H1 (cell line): ENCODE measurements around the gene SELENOS. TPM values are rescaled to one million over a fixed set of nuclear protein-coding genes. Genes with fewer than 3 reads are reported as not detected.

Experiments
- CTCF ChIA-PET: fragments of 300-600 bp; sonication (Branson Sonifier 250); formaldehyde crosslinking; loops from one replicate; lab custom pipeline; 2021; ENCODE audit not compliant: partially characterized antibody; lab: Charles Lee
- POLR2A ChIA-PET: fragments of 300-600 bp; sonication (Branson Sonifier 250); formaldehyde crosslinking; loops from one replicate; lab custom pipeline; 2021; ENCODE audit warnings: inconsistent platforms; ENCODE audit not compliant: partially characterized antibody; lab: Charles Lee
- DNase-seq, 2 experiments: peaks; one replicate each; pipeline versions ENCODE4 v3.0.0 to v3.0.0-alpha.2; 2010 to 2022; ENCODE audit warnings: low spot score in 2 of 2, low read depth in 1 of 2, mixed read lengths in 1 of 2
- FAIRE-seq: peaks from 2 replicates; lab custom pipeline; 2011; peaks lifted over from hg19 to GRCh38; lab: Jason Lieb, UNC
- H2AFZ ChIP-seq: 2 replicates; pipeline ENCODE4 v1.8.1; 2012; ENCODE audit warnings: low read length, inconsistent platforms
- H2AK5ac ChIP-seq: 2 replicates; pipeline ENCODE4 v1.6.1; 2013; ENCODE audit warnings: low read depth, low read length
- H2BK120ac ChIP-seq: replicated peaks from 2 replicates; pipeline ENCODE3; 2013; ENCODE audit warnings: low read depth, low read length, inconsistent platforms
- H2BK12ac ChIP-seq: 2 replicates; pipeline ENCODE4 v1.6.1; 2013; ENCODE audit warnings: low read depth, low read length
- H2BK15ac ChIP-seq: 2 replicates; pipeline ENCODE4 v1.6.1; 2013; ENCODE audit warnings: low read length
- H2BK20ac ChIP-seq: 2 replicates; pipeline ENCODE4 v1.6.1; 2013; ENCODE audit warnings: low read length
- H2BK5ac ChIP-seq: 2 replicates; pipeline ENCODE4 v1.6.1; 2013; ENCODE audit warnings: low read depth, low read length
- H3K14ac ChIP-seq: 2 replicates; pipeline ENCODE4 v1.6.1; 2013; ENCODE audit warnings: inconsistent platforms; ENCODE audit not compliant: insufficient read length
- H3K18ac ChIP-seq: 2 replicates; pipeline ENCODE4 v1.6.1; 2013; ENCODE audit warnings: low read length; ENCODE audit errors: extremely low read depth
- H3K23ac ChIP-seq: 2 replicates; pipeline ENCODE4 v1.6.1; 2013; ENCODE audit warnings: inconsistent platforms; ENCODE audit not compliant: insufficient read length
- H3K23me2 ChIP-seq: 2 replicates; pipeline ENCODE4 v1.6.1; 2013; ENCODE audit warnings: low read depth, low read length
- H3K27ac ChIP-seq: 2 replicates; pipeline ENCODE4 v1.6.1; 2011; ENCODE audit warnings: low read depth, low read length, inconsistent platforms
- H3K27me3 ChIP-seq, 4 experiments: replicated peaks in 1 of 4; 1 replicate in 1 of 4; 2 replicates in 3 of 4; pipeline versions ENCODE4 v1.6.1 to v1.8.1; 2011 to 2013; ENCODE audit warnings: low read length in 3 of 4, mild to moderate bottlenecking in 3 of 4, inconsistent platforms in 2 of 4, mixed read lengths in 2 of 4, moderate library complexity in 1 of 4; ENCODE audit not compliant: control insufficient read depth in 3 of 4, insufficient read depth in 3 of 4; ENCODE audit errors: extremely low read depth in 1 of 4
- H3K36me3 ChIP-seq, 4 experiments: 2 replicates each; pipeline versions ENCODE4 v1.6.1 to v1.8.1; 2011 to 2013; ENCODE audit warnings: mild to moderate bottlenecking in 4 of 4, low read length in 3 of 4, moderate library complexity in 2 of 4, control low read depth in 1 of 4, inconsistent platforms in 1 of 4; ENCODE audit not compliant: insufficient read depth in 4 of 4, control insufficient read depth in 2 of 4
- H3K4ac ChIP-seq: replicated peaks from 2 replicates; pipeline ENCODE3; 2013; ENCODE audit warnings: low read length, low read depth, mixed read lengths, inconsistent platforms; ENCODE audit not compliant: insufficient read length
- H3K4me1 ChIP-seq, 4 experiments: replicated peaks in 1 of 4; 1 replicate in 1 of 4; 2 replicates in 3 of 4; pipeline versions ENCODE4 v1.6.1 to v1.8.1; 2011 to 2013; ENCODE audit warnings: low read length in 3 of 4, inconsistent platforms in 2 of 4, mixed read lengths in 1 of 4; ENCODE audit not compliant: insufficient read depth in 4 of 4, control insufficient read depth in 3 of 4
- H3K4me2 ChIP-seq, 2 experiments: 2 replicates each; pipeline versions ENCODE4 v1.6.1 to v1.8.1; 2011 to 2013; ENCODE audit warnings: low read depth in 2 of 2, low read length in 2 of 2, control low read depth in 1 of 2, inconsistent platforms in 1 of 2, mild to moderate bottlenecking in 1 of 2; ENCODE audit not compliant: insufficient read depth in 1 of 2
- H3K4me3 ChIP-seq, 4 experiments: fragments of 200-600, 300-600 bp in 1 of 4; sonication (generic), shearing (Covaris generic), sonication (Bioruptor Twin) in 1 of 4; 2 replicates each; pipeline versions ENCODE4 v1.5.1 to v1.8.1; 2011 to 2016; ENCODE audit warnings: low read length in 4 of 4, low read depth in 3 of 4, control low read depth in 2 of 4, inconsistent platforms in 2 of 4, mild to moderate bottlenecking in 2 of 4, mixed read lengths in 1 of 4, moderate library complexity in 1 of 4; ENCODE audit not compliant: insufficient read depth in 2 of 4; ENCODE audit errors: extremely low read depth in 1 of 4
- H3K56ac ChIP-seq: replicated peaks from 2 replicates; pipeline ENCODE3; 2013; ENCODE audit warnings: low read depth, mild to moderate bottlenecking, mixed read lengths, low read length, inconsistent platforms; ENCODE audit not compliant: insufficient read length
- H3K79me1 ChIP-seq: 2 replicates; pipeline ENCODE4 v1.6.1; 2013; ENCODE audit warnings: low read depth, low read length, control low read depth
- H3K79me2 ChIP-seq, 2 experiments: 2 replicates each; pipeline versions ENCODE4 v1.6.1 to v1.8.1; 2012 to 2013; ENCODE audit warnings: low read length in 2 of 2, mild to moderate bottlenecking in 2 of 2, inconsistent platforms in 1 of 2; ENCODE audit not compliant: insufficient read depth in 2 of 2, control insufficient read depth in 1 of 2
- H3K9ac ChIP-seq, 4 experiments: replicated peaks in 1 of 4; 1 replicate in 1 of 4; 2 replicates in 3 of 4; pipeline versions ENCODE4 v1.6.1 to v1.8.1; 2011 to 2013; ENCODE audit warnings: low read depth in 3 of 4, low read length in 3 of 4, control low read depth in 2 of 4, mild to moderate bottlenecking in 2 of 4, moderate library complexity in 2 of 4, inconsistent platforms in 1 of 4; ENCODE audit errors: extremely low read depth in 1 of 4
- H3K9me3 ChIP-seq, 2 experiments: 2 replicates each; pipeline versions ENCODE4 v1.6.1 to v1.8.1; 2012 to 2013; ENCODE audit warnings: mild to moderate bottlenecking in 2 of 2, moderate library complexity in 2 of 2, control low read depth in 1 of 2, inconsistent platforms in 1 of 2, low read depth in 1 of 2, low read length in 1 of 2, mixed read lengths in 1 of 2; ENCODE audit not compliant: insufficient read depth in 2 of 2
- H4K20me1 ChIP-seq, 2 experiments: replicated peaks in 1 of 2; 2 replicates each; pipeline versions ENCODE3 to v1.8.1; 2011 to 2013; ENCODE audit warnings: inconsistent platforms in 2 of 2, low read length in 2 of 2, mild to moderate bottlenecking in 1 of 2; ENCODE audit not compliant: insufficient read depth in 2 of 2, control insufficient read depth in 1 of 2
- H4K5ac ChIP-seq: 2 replicates; pipeline ENCODE4 v1.6.1; 2013; ENCODE audit warnings: low read length, low read depth, mixed read lengths, inconsistent platforms; ENCODE audit not compliant: insufficient read length
- H4K8ac ChIP-seq: 2 replicates; pipeline ENCODE4 v1.8.0; 2013; ENCODE audit warnings: mild to moderate bottlenecking, moderate library complexity, low read length, inconsistent platforms; ENCODE audit not compliant: insufficient read depth; ENCODE audit errors: extremely low read depth
- H4K91ac ChIP-seq: replicated peaks from 2 replicates; pipeline ENCODE3; 2013; ENCODE audit warnings: low read length, mixed read lengths, inconsistent platforms; ENCODE audit not compliant: insufficient read length
- ASH2L ChIP-seq: fragments of 200-600, 300-600 bp; sonication (generic); IDR thresholded peaks from one replicate; pipeline ENCODE4 v1.7.1; 2017; ENCODE audit warnings: low read length
- CBX5 ChIP-seq: fragments of 300-800, 300-1000 bp; sonication (generic); IDR thresholded peaks from 2 replicates; pipeline ENCODE4 v1.7.1; 2016; ENCODE audit warnings: antibody characterized with exemption, low read length, low read depth
- CBX8 ChIP-seq: fragments of 300-800, 300-1000 bp; sonication (generic); IDR thresholded peaks from 2 replicates; pipeline ENCODE4 v1.7.1; 2016; ENCODE audit warnings: low read depth, low read length, borderline replicate concordance
- CEBPB ChIP-seq: IDR thresholded peaks from 2 replicates; pipeline ENCODE4 v1.6.1; 2012; ENCODE audit warnings: low read depth, low read length
- CHD2 ChIP-seq: IDR thresholded peaks from 2 replicates; pipeline ENCODE4 v1.6.1; 2012; ENCODE audit warnings: low read length, improper control_type of control experiment
- CTBP2 ChIP-seq: IDR thresholded peaks from 2 replicates; pipeline ENCODE4 v1.7.0; 2011; ENCODE audit warnings: borderline replicate concordance, mild to moderate bottlenecking, moderate library complexity, mixed read lengths, low read length; ENCODE audit not compliant: insufficient read depth, insufficient read length
- FOSL1 ChIP-seq: IDR thresholded peaks from 2 replicates; pipeline ENCODE4 v1.6.1; 2011; ENCODE audit warnings: mild to moderate bottlenecking, low read depth, low read length, moderate library complexity; ENCODE audit not compliant: insufficient read depth
- KDM1A ChIP-seq: fragments of 200-600, 300-600 bp; sonication (generic); IDR thresholded peaks from 2 replicates; pipeline ENCODE4 v1.7.1; 2016; ENCODE audit warnings: mild to moderate bottlenecking, low read length, borderline replicate concordance
- KDM4A ChIP-seq: IDR thresholded peaks from one replicate; pipeline ENCODE4 v1.7.1; 2012; ENCODE audit warnings: low read depth, mild to moderate bottlenecking, moderate library complexity, low read length, inconsistent platforms; ENCODE audit not compliant: severe bottlenecking
- KDM5A ChIP-seq: fragments of 200-600 bp; IDR thresholded peaks from 2 replicates; pipeline ENCODE4 v1.7.1; 2012; ENCODE audit warnings: mild to moderate bottlenecking, low read length, inconsistent platforms, mixed read lengths
- MAFK ChIP-seq: IDR thresholded peaks from 2 replicates; pipeline ENCODE4 v1.6.1; 2012; ENCODE audit warnings: low read depth, mild to moderate bottlenecking, improper control_type of control experiment, low read length
- POLR2A ChIP-seq, 2 experiments: IDR thresholded peaks; 1 replicate in 1 of 2; 2 replicates in 1 of 2; pipeline ENCODE4 v1.6.1; 2011; ENCODE audit warnings: low read depth in 2 of 2, low read length in 2 of 2, mild to moderate bottlenecking in 2 of 2; ENCODE audit errors: control extremely low read depth in 1 of 2
- POLR2AphosphoS5 ChIP-seq: IDR thresholded peaks from 2 replicates; pipeline ENCODE4 v1.6.1; 2011; ENCODE audit warnings: low read depth, low read length
- RFX5 ChIP-seq: IDR thresholded peaks from 2 replicates; pipeline ENCODE4 v1.6.1; 2011; ENCODE audit warnings: low read depth, low read length, improper control_type of control experiment, borderline replicate concordance
- YY1 ChIP-seq: IDR thresholded peaks from 2 replicates; pipeline ENCODE4 v1.6.1; 2011; ENCODE audit warnings: low read depth, mild to moderate bottlenecking, low read length
- WGBS, 2 experiments: shearing (Covaris generic) in 1 of 2; methylation state at CpG; one replicate each; pipeline versions ENCODE4 v1.1.6 to v1.1.7; 2013 to 2015; ENCODE audit warnings: low lambda C conversion rate in 2 of 2, mixed read lengths in 2 of 2, inconsistent platforms in 1 of 2, low coverage in 1 of 2, missing lambda C conversion rate in 1 of 2; ENCODE audit not compliant: insufficient replicate concordance in 2 of 2, insufficient coverage in 1 of 2, insufficient read length in 1 of 2; ENCODE audit errors: extremely low coverage in 1 of 2, missing lambda C conversion rate in 1 of 2; 5-methylcytosine and 5-hydroxymethylcytosine counted together
- polyA plus RNA-seq, 7 experiments: library from polyadenylated mRNA; depleted of rRNA in 3 of 7; stranded (reverse) in 5 of 7; unstranded in 2 of 7; fragments of >200 nt in 5 of 7; fragments of 200-250 nt in 2 of 7; gene quantifications; 1 replicate in 5 of 7; 2 replicates in 1 of 7; 4 replicates in 1 of 7; pipeline versions ENCODE4 v1.2.1 to v1.2.3, GENCODE V29; 2011 to 2013; ENCODE audit warnings: missing spikeins in 2 of 7, mixed read lengths in 2 of 7
- total RNA-seq: library from RNA; stranded (reverse); fragmentation: NEBNext Ultra II Directional; extraction: Animal tissue kit (Norgen Biotek cat#: 25700); gene quantifications from 2 replicates; pipeline ENCODE4 v1.2.1, GENCODE V29; 2021

Gene SELENOS
- total and polyA plus RNA-seq, 2 of the 8 experiments (the other 6 are each of a cell fraction or from before 2014, with no cell fraction given), result 45.1 to 46.0 TPM

- WGBS, 2 experiments, result 97% methylated on average over 9 of the region's 9 CpGs; no CpG with 5 or more reads in 1 of the 2 experiments
- H2BK12ac ChIP-seq, result no peak overlapping the region
- peaks cover 32 to 68% (median 52%) of the 10 kb centered on the region in 4 experiments for H3K36me3 ChIP-seq
- H2AK5ac ChIP-seq, result no peak overlapping the region
- H3K56ac ChIP-seq, result no peak overlapping the region
- no peak overlapping the region for H4K91ac ChIP-seq
- no peak overlapping the region for H2BK120ac ChIP-seq
- H3K4me2 ChIP-seq, result no peak overlapping the region
- no peak overlapping the region for H4K8ac ChIP-seq
- H3K23ac ChIP-seq, result no peak overlapping the region
- ChIA-PET POLR2A (interaction anchor here (1.9 kb wide), 1 partner anchor 8 kb away, joined by 5 read pairs; the partner anchor contains the start of gene SNRPA1), CTCF (interaction anchor here (0.9 to 2.6 kb wide), 11 partner anchors 8 to 368 kb away, joined by 3 to 7 read pairs (median 4); partner anchors contain the start of gene SNRPA1)
- DNase-seq (no peak), FAIRE-seq (no peak)
- no peak overlapping the region for H3K18ac ChIP-seq
- no peak overlapping the region for H2BK20ac ChIP-seq
- peaks cover 10 to 37% of the 10 kb centered on the region in 2 experiments for H3K79me2 ChIP-seq
- no peaks in the 10 kb centered on the region for H3K27me3 ChIP-seq
- no peak overlapping the region for H3K27ac ChIP-seq
- peaks cover 4% of the 10 kb centered on the region in 2 experiments for H4K20me1 ChIP-seq
- no peak overlapping the region for H2BK5ac ChIP-seq
- no peak overlapping the region for H2AFZ ChIP-seq
- no peak overlapping the region for H3K14ac ChIP-seq
- no peak overlapping the region for H3K9ac ChIP-seq
- no peak overlapping the region for H4K5ac ChIP-seq
- H3K4me3 ChIP-seq, result no peak overlapping the region
- H3K23me2 ChIP-seq, result no peaks in the 10 kb centered on the region
- H3K4ac ChIP-seq, result no peak overlapping the region
- H3K79me1 ChIP-seq, result no peaks in the 10 kb centered on the region; the same call in 1 of the 2 replicates
- no peaks in the 10 kb centered on the region for H3K9me3 ChIP-seq
- no peaks in the 10 kb centered on the region for H3K4me1 ChIP-seq
- no peak overlapping the region for H2BK15ac ChIP-seq
- TF ChIP-seq CBX8, result no peak
- no peak for TF ChIP-seq FOSL1
- no peak for TF ChIP-seq CHD2
- TF ChIP-seq ASH2L, result no peak
- no peak for TF ChIP-seq MAFK
- no peak for TF ChIP-seq RFX5
- no peak for TF ChIP-seq CTBP2
- TF ChIP-seq KDM4A, result no peak
- TF ChIP-seq KDM1A, result no peak
- TF ChIP-seq YY1, result no peak
- no peak for TF ChIP-seq CBX5
- TF ChIP-seq POLR2A (IDR thresholded peaks at IDR 0.05; ENCODE audit: control extremely low read depth in 1 of 2, low read depth in 2 of 2, low read length in 2 of 2), result no peak
- TF ChIP-seq KDM5A, result no peak
- TF ChIP-seq CEBPB, result no peak
- no peak for TF ChIP-seq POLR2AphosphoS5
Observed at GRCh38 chr15:101286471-101287114, 9.3 kb upstream of the SELENOS start.
